ENCODE data around the gene PLK5. TPM values are rescaled to one million over a fixed set of nuclear protein-coding genes. Genes with fewer than 3 reads are reported as not detected.

The PLK5 gene
- total RNA-seq, 1 donor from 2014 or later: not detected

DNA sequence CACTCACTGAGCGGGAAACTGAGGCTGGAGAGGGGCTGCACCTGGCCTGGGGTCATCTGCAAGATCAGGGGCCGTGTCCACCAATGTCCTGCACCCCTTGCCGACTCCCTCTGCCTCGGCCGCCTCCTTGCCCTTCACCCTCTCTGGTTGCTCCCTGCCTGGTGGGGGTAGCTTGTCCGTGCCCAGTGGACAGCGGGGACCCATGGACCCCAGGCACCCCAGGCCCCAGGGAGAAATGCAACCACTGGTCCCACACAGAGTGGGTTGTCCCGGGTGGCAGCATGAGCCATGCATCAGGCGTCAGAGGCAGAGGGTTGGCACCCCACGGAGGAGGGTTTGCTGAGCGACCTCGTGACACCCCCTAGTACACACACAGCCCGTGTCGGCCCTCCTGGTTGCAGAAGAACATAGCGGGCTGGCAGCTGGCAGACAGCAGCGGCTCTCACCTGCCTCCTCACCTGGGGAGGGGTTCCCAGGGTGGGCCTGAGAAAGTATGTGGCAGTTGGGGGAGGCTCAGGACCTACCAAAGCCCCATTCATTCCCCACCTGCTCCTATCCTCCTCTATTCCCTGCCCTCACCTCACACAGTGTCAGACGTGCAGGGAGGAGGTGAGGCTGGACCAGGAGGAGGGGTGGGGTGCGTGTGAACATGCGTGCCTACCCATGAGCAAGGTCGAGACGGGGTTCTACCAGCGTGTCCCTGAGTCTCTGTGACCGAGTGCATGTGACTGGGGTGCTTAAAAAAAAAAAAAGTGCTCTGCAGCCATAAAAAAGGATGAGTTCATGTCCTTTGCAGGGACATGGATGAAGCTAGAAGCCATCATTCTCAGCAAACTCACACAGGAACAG is 19.7 kb upstream of the PLK5 start:
- peak; percentile 32 for DNase-seq (ENCODE audit: missing footprints)
- intact Hi-C loops (cut with DNase I): no loop called here
- no peak for ATAC-seq

DNA sequence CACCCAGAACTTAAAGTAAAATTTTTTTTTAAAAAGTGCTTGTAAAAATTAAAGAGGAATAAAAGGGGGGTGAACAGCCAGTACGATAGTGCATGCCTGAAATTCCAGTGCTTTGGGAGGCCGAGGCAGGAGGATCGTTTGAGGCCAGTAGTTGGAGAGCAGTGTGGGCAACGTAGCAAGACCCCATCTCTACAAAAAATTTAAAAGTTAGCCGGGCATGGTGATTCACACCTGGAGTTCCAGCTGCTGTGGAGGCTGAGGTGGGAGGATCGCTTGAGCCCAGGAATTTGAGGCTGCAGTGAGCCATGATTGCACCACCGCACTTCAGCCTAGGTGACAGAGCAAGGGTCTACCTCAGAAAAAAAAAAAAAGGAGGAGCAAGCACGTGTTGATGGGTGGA is 18.9 kb upstream of the PLK5 start:
- ATAC-seq (no peak), DNase-seq (ENCODE audit: missing footprints) (no peak)
- intact Hi-C loops (cut with DNase I): loop anchor here (5.0 kb wide), 1 partner anchor 228 kb away; the partner anchor contains the start of gene FAM174C

DNA sequence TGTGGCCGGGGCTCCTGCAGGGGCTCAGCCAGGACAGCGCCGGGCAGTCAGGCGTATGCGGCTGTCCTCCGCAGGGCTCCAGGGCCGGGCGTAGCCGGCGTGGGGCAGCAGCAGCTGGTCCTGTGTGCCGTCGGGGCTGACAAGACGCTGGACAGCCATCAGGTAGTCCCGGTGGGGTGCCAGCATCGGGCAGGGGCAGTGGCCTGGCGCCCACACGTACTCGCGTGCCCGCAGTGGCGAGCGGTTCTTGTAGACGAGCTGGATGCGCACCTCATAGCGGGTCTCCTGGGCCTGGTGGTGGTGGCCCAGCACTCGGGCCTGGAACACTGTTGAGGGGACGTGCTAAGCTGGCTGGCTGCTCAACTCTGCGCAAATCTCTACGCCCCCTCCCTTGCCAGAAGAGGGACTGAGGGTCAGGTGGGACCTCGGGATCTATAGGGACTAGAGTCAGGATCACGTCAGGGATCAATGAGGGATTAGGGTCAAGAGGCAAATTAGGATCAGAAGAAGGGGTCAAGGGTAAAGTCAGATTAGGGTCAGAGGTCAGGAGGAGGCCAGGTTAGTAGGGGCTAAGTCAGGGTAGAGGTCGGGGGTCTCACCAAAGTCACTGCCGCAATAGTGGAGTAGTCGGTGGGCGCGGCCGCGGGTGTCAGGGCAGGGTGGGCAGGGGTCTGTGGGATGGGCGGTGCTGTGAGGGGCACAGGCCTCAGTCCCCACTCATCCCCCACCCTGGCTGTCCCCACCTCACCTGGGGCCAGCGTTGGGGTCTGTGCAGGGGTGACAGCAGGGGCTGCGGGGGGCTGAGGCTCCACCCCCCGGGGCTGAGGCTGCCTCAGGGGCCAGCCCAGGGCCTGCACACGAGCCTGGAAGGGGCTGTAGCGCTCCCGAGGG is 17.6 kb upstream of the PLK5 start:
- DNase-seq (ENCODE audit: missing footprints) (no peak), ATAC-seq (no peak)
- intact Hi-C loops (cut with DNase I): loop anchor here (5.0 kb wide), 1 partner anchor 229 kb away; the partner anchor contains the start of gene FAM174C

DNA sequence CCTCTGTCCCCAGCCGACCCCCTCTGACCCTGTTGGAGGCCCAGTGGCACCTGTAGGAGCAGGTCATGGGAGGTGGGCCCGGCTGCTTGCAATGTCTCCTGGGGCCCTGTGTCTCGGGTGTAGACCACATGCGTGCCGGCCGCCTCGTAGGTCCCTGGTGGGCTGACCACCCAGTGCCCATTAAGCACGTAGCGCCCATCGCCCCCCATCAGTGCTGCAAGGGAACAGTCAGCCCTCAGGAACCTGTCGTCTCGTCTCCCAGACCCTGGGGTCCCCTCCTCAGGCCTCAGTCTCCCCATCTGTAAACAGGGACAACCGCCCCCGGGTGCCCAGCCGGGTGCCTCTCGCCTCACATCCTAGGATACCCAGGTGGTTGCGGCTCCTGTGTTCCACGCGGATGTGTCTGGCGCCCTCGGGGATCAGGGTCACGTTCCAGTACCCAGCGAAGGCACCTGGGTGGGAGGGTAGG is 16.7 kb upstream of the PLK5 start:
- intact Hi-C loops (cut with DNase I): loop anchor here (5.0 kb wide), 1 partner anchor 230 kb away; the partner anchor contains the start of gene FAM174C
- ATAC-seq (no peak), DNase-seq (ENCODE audit: missing footprints) (no peak)

DNA sequence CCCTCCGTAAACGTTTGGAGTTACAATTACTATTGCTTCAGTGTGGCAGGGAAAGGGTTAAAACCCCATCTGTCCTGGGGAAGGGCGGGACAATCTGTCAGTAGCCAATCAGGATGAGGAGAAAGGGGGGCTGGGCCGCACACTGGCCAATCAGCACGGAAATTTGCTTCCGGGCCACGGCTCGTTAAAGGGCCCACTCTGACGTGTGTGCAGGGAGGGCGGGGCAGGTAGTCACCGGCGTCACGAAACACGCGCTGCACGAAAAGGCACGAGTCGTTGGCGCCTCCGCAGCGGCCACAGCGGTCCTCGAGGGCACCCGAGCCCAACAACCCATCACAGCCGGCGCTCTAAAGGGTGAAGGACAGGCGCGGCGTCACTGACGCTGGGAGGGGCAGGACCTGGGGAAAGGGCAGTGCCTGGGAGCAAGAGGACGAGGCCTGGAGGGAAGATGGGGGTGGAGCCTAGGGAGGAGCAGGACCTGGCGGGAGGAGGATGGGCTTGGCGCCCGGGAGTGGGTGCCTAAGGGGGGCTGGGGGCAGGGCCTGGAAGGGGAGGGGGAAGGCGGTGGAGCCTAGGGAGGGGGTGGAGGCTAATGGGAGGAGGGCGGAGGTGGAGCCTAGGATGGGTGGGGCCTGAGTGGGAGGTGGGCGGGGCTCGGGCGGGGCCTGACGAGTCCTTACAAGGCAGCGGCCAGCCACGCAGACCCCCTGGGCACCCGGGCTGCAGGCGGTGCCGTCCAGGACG is 15.9 kb upstream of the PLK5 start:
- ATAC-seq: peak; percentile 92
- intact Hi-C loops (cut with DNase I): loop anchor here (5.0 kb wide), 1 partner anchor 231 kb away; the partner anchor contains the start of gene FAM174C
- peak; percentile 93 for DNase-seq (ENCODE audit: missing footprints)

DNA sequence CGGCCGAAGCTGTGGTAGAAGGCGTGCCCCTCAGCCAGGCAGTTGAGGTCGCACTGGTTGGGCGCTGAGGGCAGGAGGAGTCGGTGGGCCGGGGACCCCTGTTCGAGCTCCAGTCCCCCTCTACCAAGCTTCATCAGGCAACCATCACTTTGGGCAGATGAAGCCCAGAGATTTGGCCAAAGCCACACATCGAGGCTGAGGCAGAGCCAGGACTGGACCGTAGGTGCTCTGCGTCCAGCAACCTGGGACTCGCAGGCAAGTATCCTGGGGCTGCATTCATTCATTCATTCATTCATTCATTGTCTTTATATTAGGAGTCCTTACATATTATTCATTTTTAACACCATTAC is 15.4 kb upstream of the PLK5 start:
- intact Hi-C loops (cut with DNase I): loop anchor here (5.0 kb wide), 1 partner anchor 231 kb away; the partner anchor contains the start of gene FAM174C
- no peak for DNase-seq (ENCODE audit: missing footprints)
- ATAC-seq: no peak

DNA sequence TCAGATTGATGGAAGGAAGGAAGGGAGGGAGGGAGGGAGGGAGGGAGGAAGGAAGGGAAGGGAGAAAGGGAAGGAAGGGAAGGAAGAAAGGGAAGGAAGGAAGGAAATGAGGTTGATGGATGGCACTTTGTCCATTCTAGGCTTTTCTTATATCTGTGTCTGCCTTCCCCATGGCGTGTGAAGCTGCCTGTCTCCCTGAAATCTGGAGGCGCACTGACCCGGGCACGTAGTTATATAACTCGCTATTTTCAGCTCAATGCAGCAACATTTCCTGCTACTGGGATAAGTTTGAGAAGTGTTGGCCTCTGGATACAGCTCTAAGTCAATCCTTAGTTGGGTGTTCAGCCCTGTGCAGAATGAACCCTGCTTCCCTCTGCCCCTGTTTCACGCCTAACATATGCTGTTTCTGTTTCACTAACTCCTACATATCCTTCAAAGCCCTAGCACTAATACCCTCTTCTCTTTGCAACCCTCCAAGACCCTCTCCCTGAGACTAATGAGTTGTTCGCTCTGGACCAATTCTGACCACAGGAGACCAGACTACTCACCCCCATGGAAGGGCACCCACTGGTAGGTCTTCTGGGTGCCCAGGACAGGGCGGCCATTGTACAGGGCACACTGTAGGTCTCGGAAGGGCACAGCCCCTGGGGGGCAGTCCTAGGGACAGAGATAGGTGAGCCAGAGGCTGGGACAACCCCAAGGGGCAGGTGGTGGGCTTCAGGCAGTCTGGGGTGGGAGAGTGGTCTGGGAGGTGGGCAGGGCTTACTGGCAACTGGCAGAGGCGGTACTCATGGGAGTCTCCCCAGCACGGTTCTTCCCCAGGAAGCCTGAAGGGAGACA is 14.1 kb upstream of the PLK5 start:
- DNase-seq (ENCODE audit: missing footprints) (no peak), ATAC-seq (no peak)
- intact Hi-C loops (cut with DNase I): loop anchor here (5.0 kb wide), 2 partner anchors 63 to 233 kb away; partner anchors contain the start of gene FAM174C

DNA sequence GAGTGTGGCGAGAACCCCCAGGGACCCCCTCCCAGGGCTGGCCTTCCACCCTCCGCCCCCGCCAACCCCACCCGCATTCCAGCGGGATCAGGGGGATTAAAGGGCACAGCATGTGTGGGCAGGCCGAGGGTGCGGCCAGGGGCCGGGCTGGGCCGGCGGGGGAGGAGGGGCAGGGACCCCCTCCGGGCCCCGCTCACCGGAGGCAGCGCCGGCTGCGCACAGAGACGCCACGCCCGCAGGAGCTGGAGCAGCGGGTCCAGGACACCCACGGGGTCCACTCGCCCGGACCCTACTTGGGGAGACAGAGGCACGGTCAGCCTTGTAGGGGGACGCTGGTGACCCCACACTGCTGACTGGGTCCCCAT is 13.5 kb upstream of the PLK5 start:
- ATAC-seq: no peak
- no peak for DNase-seq (ENCODE audit: missing footprints)
- intact Hi-C loops (cut with DNase I): loop anchor here (5.0 kb wide), 1 partner anchor 63 kb away; no protein-coding TSS in a partner anchor

DNA sequence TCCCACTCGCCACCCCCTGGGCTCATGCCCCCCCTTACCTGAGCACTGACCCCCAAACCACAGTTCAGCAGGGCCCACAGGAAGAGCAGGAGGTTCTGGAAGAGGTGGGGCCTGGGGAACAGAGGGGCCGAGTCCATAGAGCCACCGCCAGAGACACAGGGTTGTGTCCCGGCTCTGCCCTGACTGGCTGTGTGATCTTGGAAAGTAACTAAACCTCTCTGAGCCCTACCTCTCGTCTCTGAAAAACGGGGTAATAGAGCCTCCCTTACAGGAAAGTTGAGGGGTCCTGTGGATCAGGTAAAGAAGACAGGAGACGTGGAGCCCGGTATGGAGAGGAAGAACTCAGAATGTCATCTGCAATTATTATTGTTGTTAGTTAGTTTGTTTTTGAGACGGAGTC is 13.1 kb upstream of the PLK5 start:
- ATAC-seq: no peak
- no peak for DNase-seq (ENCODE audit: missing footprints)
- intact Hi-C loops (cut with DNase I): loop anchor here (5.0 kb wide), 1 partner anchor 64 kb away; no protein-coding TSS in a partner anchor

DNA sequence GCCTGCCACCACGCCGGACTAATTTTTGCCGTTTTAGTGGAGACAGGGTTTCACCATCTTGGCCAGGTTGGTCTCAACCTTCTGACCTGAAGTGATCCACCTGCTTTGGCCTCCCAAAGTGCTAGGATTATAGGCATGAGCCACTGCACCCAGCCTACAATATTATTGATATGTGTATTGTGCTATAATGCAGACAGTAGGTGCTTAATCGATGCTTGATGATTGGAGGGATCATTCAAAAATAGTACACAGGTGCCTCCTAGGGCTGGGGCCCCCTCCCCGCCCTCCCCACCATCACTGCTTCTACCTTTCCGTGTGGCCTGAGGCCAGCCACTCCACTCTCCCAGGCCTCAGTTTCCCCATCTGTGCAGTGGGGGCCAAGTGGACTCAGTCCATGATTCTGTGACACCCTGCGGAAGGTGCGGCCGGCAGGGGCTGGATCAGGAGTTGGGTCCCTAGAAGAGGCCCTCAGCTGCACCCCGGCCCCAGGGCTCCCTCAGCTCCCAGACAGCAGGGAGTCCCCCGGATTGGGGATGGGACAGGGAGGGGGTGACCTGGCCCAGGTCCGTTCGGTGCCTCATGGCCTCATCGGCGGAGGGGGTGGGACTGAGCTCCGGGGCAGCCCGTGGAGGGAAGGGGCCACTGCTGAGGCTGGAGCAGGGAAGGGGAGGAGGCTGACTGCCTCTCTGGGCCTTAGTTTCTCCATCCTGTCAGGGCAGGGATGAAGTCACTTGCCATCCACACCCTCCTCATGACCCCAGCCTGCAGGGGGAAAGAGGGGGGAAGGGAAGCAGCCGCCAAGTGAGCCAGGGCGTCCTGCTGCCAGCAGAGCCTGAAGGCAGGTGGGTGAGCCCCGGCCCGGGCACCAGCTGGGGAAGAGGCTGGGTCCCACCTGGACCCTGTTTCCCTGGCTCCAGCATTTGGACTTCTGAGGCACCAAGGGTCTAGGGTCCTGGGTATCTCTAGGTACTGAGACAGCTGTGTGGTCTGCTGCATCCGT is 12.3 kb upstream of the PLK5 start:
- ATAC-seq: no peak
- no peak for DNase-seq (ENCODE audit: missing footprints)
- intact Hi-C loops (cut with DNase I): loop anchor here (5.0 kb wide), 1 partner anchor 64 kb away; no protein-coding TSS in a partner anchor

DNA sequence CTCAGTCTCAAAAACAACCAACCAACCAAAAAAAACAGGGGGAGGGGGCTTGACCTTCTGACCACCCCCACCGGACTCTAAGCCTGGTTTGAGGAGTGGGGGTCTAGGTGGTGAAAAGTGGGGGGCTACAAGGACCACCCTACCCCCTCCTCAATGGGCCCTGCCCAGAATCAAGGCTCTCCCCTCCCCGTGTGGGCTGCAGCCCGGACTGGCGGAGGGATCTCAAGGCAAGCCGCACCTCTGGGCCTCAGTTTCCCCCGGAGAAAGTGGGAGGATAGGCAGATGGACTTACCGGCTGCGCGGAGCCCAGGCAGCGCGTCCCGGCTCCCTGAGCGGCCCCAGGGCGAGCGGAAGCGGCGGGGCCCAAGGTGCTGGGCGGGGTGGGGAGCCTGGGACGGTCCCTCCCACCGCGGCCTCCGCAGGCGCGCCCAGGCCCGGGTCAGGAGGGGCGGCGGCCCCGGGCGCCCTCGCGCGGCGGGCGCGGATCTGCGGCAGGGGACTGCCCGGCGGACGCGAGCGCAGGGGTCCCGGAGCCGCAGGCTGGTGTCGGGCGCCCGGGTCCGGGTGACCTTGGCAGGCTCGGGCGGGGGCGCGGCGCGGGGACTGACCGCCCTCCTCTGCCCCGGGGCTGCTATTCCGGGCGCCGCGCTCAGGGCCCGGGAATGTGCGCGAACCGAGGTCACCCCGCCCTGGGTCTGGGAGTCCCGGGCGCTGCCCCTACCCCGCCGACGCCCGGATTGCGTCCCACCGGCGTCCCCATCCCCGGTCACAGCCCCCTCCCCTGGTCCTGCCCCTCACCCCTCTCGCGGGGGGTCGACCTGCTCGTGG is 11.0 kb upstream of the PLK5 start, which contains the start of gene ADAMTSL5:
TSS of gene ADAMTSL5 (minus strand) at position 349 of the 828 bp plus-strand sequence. CDS start 2,076 bp downstream, outside the sequence.
- intact Hi-C loops (cut with DNase I): loop anchor here (5.0 kb wide), 1 partner anchor 66 kb away; no protein-coding TSS in a partner anchor
- no peak for DNase-seq (ENCODE audit: missing footprints)
- peak; percentile 69 for ATAC-seq

DNA sequence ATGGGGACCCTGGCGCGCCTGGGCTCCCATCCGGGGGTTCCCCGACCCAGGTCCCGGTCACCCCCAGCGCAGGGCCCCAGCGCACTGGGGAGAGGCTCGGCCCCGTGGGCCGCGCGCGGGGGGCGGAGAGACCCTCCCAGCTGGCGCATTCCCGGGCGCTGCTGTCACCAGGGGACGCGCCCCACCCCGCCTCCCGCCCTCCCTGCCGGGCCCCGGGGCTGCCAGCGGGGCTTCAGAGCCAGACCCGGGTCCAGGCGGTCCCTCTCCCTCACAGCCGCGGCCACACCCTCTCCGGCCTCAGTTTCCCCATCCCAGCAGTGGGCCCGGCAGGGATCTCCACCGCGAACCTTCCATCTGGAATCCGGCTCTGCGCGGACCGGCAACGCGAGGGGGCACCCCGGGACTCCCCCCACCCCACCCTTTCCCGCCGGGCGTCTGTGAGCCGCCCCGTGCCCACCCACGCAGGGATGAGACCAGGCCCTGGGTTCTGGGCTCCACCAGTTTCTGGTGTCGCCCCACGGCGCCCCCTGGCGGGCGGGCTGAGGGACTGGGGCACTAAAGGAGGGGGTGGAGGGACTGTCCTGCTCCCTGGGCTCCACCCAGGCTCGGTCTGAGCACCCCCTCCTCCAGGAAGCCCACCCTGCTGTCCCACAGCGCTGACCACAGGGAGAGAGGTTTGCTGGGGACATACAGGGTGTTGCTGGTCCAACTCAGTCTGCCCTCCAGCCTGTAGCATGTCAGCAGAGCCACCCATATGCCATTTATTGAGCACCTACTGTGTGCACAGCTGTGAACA is 10.2 kb upstream of the PLK5 start:
- ATAC-seq: peak; percentile 49
- intact Hi-C loops (cut with DNase I): loop anchor here (5.0 kb wide), 1 partner anchor 66 kb away; no protein-coding TSS in a partner anchor

DNA sequence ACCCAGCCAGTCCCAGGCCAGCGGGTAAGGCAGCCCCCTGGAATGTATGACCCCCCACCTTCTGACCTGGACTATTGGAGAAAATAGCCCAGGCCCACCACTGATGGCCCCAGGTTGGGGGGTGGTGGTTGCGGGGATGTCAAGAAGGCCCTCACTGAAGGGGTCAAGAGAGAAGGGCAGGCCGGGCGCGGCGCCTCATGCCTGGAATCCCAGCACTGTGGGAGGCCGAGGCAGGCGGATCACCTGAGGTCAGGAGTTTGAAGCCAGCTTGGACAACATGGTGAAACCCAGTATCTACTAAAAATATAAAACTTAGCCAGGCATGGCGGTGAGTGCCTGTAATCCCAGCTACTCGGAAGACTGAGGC is 9.6 kb upstream of the PLK5 start:
- DNase-seq (ENCODE audit: missing footprints): no peak
- intact Hi-C loops (cut with DNase I): loop anchor here (5.0 kb wide), 1 partner anchor 67 kb away; no protein-coding TSS in a partner anchor

More for the DNA sequence above, 10.2 kb upstream of the PLK5 start:
- no peak for DNase-seq (ENCODE audit: missing footprints)

DNA sequence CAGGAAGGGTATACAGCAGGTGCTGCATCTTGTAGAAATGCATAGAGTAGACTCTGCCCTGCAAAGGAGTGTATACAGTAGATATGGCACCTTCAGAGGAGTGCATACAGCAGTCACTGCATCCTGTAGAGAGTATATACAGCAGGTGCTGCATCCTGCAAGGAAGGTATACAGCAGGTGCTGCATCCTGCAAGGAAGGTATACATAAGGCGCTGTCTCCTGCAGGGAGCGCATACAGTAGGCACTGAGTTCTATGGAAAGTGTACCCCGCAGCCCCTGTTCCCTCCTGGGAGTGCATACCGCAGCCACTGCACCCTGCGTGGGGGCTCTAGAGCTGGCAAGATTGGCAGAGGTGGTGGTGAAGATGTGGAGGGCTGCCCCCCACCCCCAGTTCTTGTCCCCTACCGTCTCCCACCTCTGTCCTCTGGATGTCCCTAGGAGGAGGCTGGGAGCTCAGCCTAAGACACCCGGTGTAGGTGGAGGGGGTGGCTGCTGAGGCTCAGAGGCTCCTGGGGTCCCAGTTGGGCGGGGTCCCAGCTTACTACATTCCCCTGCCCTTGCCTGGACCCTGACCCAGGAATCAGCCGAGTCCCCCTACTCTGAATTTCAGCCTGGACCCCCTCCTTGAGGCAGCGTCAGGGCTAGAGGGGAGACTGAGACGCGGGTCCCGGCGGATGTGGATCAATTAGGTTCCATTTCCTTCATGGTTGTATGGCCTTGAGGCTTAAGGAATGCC is 8.7 kb upstream of the PLK5 start:
- no peak for ATAC-seq
- no peak for DNase-seq (ENCODE audit: missing footprints)
- intact Hi-C loops (cut with DNase I): loop anchor here (5.0 kb wide), 1 partner anchor 68 kb away; no protein-coding TSS in a partner anchor

More for the DNA sequence above, 9.6 kb upstream of the PLK5 start:
- no peak for ATAC-seq

Data from Right ventricle myocardium inferior (tissue), 1 donor.